ENCODE results near the gene SLC25A45.
"Not testable (repeated sequence)": the region's sequence is repeated elsewhere in the genome, so short reads cannot be mapped to it uniquely, and the experiment has no call there.

Gene SLC25A45

GRCh38 chr11:65420979-65421793 is 38.7 kb upstream of the SLC25A45 start:
- peak; percentile 88 for DNase-seq

- no peak for DNase-seq
These were observed 38.1 kb upstream of the SLC25A45 start for GRCh38 chr11:65420506-65420905.

- no peak for DNase-seq
These were observed 37.5 kb upstream of the SLC25A45 start for GRCh38 chr11:65419772-65420481.

DNA sequence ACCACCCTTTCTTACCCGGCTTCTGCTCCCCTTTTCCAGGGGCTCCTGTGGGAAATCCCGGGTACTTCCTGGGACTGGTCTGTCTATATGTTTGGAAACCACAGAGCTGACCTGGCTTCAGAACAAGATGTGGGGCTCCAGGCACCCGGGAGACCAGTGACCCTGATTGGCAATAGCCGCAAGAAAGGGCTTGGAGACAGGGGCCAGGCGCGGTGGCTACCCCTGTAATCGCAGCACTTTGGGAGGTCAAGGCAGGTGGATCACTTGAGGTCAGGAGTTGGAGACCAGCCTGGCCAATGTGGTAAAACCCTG is 37.0 kb upstream of the SLC25A45 start:
- DNase-seq = no peak

DNA sequence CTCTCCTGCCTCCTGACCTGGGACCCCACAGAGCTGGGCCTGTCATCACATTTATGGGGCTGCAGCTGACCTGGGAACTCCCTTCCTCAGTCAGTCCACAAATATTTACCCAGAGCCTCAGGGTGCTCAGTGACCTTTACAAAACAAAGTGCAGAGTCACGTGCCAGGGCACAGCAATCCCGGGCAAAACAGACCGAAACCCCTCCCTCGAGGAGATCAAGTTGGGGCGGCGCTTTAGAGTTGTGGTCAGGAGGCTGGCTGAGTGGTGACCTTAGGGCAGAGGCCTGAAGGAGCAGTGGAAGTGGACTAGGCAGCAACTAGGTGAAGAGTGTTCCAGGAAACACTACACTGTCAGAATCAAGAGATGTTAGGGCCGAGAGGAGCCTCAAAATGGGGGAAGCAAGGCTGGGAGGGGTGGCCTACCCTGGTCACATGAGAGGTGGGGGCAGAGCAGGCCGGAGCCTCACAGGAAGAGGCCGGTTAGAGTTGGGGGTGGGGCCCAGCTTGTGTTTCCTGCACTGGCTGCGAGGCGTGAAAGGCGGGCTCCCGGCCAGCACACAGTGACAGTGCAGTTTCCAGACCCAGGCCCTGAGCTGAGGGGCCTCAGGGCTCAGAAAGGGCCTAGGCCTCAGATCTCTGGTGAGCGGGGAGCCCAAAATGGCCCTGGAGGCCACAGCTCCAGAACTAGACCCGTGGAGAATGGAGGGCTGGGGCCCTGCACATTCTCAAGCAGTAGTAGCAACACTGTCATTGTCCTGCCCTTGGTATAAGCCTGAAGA is 36.4 kb upstream of the SLC25A45 start:
- DNase-seq = peak; percentile 96

- no peak for DNase-seq
These were observed 35.9 kb upstream of the SLC25A45 start for GRCh38 chr11:65418431-65418680.

- no peak for DNase-seq
These were observed 35.4 kb upstream of the SLC25A45 start for GRCh38 chr11:65417702-65418430.

- no peak for DNase-seq
These were observed 34.6 kb upstream of the SLC25A45 start for GRCh38 chr11:65416841-65417701.

DNA sequence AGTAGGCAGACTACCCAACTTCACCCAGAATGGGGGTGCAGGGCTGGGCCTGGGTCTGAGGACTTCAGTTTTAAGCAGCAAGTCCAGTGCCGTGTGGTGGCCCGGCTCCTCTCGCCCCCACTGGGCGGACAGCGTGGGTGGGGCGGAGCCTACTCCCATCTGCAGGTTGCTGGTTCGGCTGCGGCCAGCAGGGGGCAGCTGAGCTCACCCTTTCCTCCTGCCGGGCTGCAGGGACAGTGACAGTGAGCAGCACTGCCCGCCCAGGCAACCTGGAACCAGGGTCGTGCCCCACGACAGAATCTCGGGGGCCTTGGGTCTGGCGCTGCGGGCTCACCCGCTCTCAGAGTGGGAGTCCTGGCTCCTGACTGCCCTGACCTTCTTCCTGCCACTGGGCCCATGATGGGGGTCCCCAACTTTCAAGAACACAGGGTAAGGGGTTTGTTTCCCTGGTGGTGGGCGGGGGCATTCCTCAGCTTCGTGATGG is 33.9 kb upstream of the SLC25A45 start:
- no peak for DNase-seq

DNA sequence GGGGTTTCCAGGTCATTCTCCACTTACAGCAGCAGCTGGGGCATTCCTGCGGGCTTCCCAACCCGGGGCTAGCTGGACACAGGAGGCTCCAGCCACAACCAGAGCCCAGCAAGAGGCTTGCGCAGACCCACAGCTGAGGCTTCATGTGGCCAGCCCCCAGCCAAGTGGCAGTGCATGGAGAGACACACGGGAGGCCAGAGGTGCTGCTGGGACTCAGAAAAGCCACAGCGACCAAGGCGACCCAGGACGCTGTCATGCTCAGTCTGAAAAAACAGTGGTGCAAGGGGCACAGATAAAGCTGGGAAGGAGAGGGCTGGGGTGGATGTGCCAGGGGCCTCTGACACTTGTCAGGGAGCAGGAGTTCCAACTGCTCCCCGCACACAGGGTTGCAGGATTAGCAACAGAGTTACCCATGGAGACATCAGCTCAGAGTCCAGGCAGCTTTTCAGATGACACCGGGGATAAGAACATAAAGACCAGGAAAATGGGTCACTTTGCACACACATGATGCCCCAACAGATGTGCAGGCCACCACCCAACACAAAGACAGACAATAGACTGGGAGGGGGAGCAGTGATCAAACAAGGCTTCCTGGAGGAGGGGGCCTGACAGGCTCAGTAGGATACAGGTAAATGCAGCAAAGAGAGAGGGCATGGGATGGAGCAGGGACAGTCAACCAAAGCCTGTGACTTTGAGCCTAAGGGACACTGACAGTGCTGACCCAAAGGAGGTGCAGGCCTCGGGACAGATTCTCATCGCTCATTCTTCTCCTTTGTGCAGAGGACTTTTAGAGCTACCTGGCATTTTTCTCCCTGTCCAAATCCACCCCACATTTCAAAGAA is 33.3 kb upstream of the SLC25A45 start:
- DNase-seq = no peak

DNA sequence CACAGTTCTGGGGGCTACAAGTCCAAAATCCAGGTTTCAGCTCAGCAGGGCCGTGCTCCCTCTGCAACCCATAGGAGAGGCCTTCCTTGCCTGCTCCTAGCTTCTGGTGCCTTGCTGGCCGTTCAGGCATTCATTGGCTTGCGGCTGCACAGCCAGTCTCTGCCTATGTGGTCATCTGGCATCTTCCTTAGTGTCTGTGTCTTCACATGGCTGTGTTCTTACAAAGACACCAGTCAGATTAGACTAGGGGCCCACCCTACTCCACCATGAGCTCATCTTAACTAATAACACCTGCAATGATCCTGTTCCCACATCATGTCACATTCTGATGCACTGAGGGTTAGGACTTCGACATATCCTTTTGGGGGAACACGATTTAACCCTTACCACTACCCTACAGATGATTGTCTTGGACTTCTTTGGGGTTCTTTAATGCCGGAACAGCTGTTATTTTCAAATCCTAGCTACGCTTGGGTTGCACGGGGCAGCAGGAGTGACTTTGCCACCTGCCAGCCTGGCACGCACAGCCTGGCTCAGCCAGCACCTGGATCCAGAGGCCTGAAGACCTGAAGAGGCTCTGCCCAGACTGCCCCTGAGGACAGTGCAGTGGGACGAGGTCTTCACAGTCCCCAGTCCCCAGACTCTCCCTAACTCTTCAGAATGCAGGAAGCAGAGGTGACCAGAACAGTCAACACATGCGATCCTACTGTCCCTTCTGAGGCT is 32.5 kb upstream of the SLC25A45 start:
- no peak for DNase-seq

- not testable (repeated sequence) for DNase-seq
These were observed 30.7 kb upstream of the SLC25A45 start for GRCh38 chr11:65413077-65413664.

- no peak for DNase-seq
These were observed 30.0 kb upstream of the SLC25A45 start for GRCh38 chr11:65412271-65413076.

DNA sequence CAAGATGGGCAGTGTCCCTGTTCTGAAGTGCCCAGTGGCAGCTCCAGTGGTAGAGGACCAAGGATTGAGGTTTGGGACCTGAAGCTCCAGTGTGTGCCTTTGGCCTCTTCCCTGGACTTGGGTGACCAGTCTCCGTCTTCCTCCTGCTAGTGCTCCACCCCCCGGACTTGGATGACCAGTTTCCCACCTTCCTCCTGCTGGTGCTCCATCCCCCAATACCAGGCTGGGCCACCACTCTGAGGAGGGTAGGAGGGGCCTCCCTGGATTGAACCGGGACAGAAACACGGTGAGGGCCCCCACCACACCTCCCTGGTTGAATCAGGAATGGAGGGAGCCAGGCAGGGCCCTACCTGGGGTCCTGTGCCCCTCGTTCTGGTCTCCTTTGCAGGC is 29.2 kb upstream of the SLC25A45 start:
- DNase-seq = no peak

DNA sequence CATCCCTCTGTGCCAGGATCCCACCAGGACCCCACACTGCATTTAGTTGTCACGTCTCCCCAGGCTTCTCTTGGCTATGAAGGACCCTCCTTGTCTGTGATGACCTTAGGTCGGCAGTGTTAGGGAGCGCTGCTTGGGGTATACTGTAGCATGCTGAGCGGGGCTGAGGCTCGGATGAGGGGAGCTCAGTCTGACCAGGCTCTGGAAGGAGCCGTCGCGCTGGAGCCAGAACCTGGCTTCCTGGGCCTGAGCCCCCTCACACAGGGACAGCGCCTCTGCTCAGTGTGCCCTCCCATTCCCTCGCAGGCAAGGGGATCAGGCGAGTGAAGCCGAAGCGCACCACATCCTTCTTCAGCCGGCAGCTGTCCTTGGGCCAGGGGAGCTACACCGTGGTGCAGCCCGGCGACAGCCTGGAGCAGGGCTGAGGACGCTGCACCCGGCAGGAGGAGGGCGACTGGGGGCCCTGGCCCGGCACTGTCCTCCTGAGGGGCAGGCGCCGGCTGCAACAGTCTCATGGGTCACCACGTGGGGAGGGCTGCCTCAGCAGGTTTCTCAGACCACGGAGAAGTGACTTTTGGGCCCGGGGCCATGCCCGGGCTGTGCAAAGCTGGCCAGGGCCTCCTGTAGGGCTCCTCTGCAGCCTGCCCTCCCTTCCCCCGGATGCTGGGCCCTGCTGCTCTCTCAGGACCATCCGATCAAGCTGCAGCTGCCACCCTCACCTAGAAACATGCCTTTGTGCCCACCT is 28.7 kb upstream of the SLC25A45 start:
- DNase-seq = no peak

- no peak for DNase-seq
These were observed 22.3 kb upstream of the SLC25A45 start for GRCh38 chr11:65404638-65405339.

DNA sequence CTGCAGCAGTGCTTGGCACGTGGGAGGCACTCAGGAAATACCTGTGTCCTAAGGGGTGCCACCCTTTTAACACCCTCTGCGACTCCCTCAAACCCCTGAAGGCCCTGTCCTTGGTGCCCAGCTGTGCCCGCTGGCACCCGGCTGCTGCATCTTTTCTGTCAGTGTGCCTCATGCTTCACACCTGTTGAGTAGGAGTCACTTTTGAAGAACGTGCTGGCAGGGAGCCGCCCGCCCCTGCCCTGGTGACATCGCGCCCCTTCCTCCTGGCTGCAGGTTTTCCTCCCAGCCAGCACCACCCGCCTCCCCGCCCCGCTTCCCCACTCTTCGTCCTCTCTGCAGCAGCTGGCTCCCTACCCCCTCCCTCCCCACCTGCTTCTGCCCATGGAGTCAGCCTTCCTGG is 21.8 kb upstream of the SLC25A45 start:
- no peak for DNase-seq

- DNase-seq = no peak
These were observed 21.2 kb upstream of the SLC25A45 start for GRCh38 chr11:65403607-65404121.
